OCI-LY3 (cell line): ENCODE data around the gene NLRP3.

Experiments
- CTCF ChIP-seq: fragments of 200-600, 300-600 bp; sonication (generic); IDR thresholded peaks from 2 replicates; pipeline ENCODE4 v1.5.1; 2014; ENCODE audit warnings: antibody characterized with exemption, low read length, low read depth
- EZH2phosphoT487 ChIP-seq: fragments of 200-600 bp; shearing (Covaris generic); IDR thresholded peaks from 2 replicates; pipeline ENCODE4 v1.6.1; 2018; ENCODE audit warnings: antibody characterized with exemption, mixed run types, low read depth

- no peak for TF ChIP-seq CTCF
- TF ChIP-seq EZH2phosphoT487 = no peak
These were observed 53.2 kb downstream of the NLRP3 start for GRCh38 chr1:247469141-247469535.
